Activated CD4-positive, alpha-beta T cell treated with anti-CD3 and anti-CD28 coated beads for 36 hours (primary cell): Measurements from ENCODE around the gene MCAM. TPM values are rescaled to one million over a fixed set of nuclear protein-coding genes. Genes with fewer than 3 reads are reported as not detected.
A peak's percentile ranks its signal among the peaks of the same experiment; 100 is the strongest.

ENCODE experiments used
- ATAC-seq: fragments of 200-7000 bp; cut with Tn5 transposase; one replicate; pipeline ENCODE4 v1.10.0; 2021; ENCODE audit warnings: mild to moderate bottlenecking, moderate library complexity
- CTCF ChIA-PET: fragments of 350-600 bp; sonication (Branson Sonifier 250); formaldehyde crosslinking; loops from one replicate; lab custom pipeline; 2021; ENCODE audit warnings: antibody characterized with exemption; lab: Charles Lee
- POLR2A ChIA-PET: fragments of 350-600 bp; sonication (Branson Sonifier 250); formaldehyde crosslinking; loops from one replicate; lab custom pipeline; 2021; ENCODE audit warnings: antibody characterized with exemption, inconsistent platforms; lab: Charles Lee
- DNase-seq: peaks from one replicate; pipeline ENCODE4 v3.0.0-alpha.2; 2020
- H3K27ac Mint-ChIP-seq: one replicate; pipeline ENCODE4 v1.8.0; 2021; ENCODE audit warnings: mixed read lengths
- H3K27me3 Mint-ChIP-seq: one replicate; pipeline ENCODE4 v1.8.0; 2021; ENCODE audit warnings: mixed read lengths
- H3K36me3 Mint-ChIP-seq: one replicate; pipeline ENCODE4 v1.8.0; 2021; ENCODE audit warnings: low read depth, mixed read lengths
- H3K4me1 Mint-ChIP-seq: one replicate; pipeline ENCODE4 v1.8.0; 2021; ENCODE audit warnings: mixed read lengths
- H3K4me3 Mint-ChIP-seq: one replicate; pipeline ENCODE4 v1.8.0; 2021; ENCODE audit warnings: mild to moderate bottlenecking, moderate library complexity, mixed read lengths
- H3K9me3 Mint-ChIP-seq: one replicate; pipeline ENCODE4 v1.8.0; 2021; ENCODE audit warnings: low read depth, mixed read lengths
- intact Hi-C, 2 experiments: fragments of 100-400 bp; cut with DNase I in 1 of 2; cut with micrococcal nuclease in 1 of 2; formaldehyde crosslinking; loops; one replicate each; pipeline versions ENCODE4 v1.14.2 to v1.15.1; 2022 to 2024; cut with DNase I, micrococcal nuclease
- total RNA-seq, 2 experiments: library from RNA; stranded (reverse); gene quantifications; one replicate each; pipeline ENCODE4 v1.2.3, GENCODE V29; 2021

The MCAM gene
- total RNA-seq, 2 experiments from 2014 or later, result 6.8 to 6.9 TPM

DNA sequence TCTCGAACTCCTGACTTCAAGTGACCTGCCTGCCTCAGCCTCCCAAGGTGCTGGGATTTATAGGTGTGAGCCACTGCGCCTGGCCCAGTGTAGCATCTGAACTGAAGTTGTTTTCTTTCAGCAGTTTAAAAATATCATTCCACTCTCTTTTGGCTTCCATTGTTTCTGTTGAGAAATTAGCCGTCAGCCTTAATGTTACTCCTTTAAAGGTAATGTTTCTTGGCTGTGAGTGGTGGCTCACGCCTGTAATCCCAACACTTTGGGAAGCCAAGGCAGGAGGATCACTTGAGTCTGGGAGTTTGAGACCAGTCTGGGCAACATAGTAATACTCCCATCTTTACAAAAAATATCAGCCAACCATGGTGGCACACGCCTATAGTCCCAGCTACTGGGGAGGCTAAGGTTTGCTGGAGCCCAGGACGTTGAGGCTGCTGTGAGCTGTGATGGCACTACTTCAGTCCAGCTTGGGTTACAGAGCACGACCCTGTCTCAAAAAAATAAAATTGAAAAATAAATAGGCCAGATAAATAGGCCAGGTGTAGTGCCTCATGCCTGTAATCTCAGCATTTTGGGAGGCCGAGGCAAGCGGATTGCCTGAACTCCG is 25.9 kb downstream of the MCAM start:
- ChIA-PET POLR2A (interaction anchor here (0.6 kb wide), 1 partner anchor 21 kb away, joined by 3 read pairs; no protein-coding TSS in a partner anchor), CTCF (interaction anchor here (0.6 to 1.3 kb wide), 3 partner anchors 8 to 543 kb away, joined by 3 to 4 read pairs (median 3); no protein-coding TSS in a partner anchor)
- ATAC-seq, result no peak
- Mint-ChIP-seq H3K27ac (no peak overlapping the region), H3K27me3 (no peaks in the 10 kb centered on the region), H3K4me3 (no peak overlapping the region), H3K4me1 (no peaks in the 10 kb centered on the region), H3K36me3 (peaks cover 18% of the 10 kb centered on the region), H3K9me3 (no peaks in the 10 kb centered on the region)
- DNase-seq, result no peak
- intact Hi-C loops, result no loop called here

DNA sequence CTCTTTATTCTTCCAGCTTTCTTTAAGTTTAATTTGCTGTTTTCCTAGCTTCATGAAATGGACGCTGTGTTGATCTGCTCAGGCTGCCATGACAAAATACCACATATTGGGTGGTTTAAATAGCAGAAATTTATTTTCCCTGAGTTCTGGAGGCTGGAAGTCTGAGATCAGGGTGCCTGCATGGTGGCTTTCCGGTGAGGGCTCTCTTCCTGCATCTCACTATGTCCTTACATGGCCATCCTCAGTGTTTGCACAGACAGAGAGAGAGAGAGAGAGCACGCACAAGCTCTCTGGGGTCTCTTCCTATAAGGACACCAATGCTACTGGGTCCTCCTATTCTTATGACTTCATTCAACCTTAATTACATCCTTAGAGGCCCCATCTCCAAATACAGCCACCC is 28.7 kb downstream of the MCAM start:
- CTCF ChIA-PET, result interaction anchor here (0.7 to 1.5 kb wide), 6 partner anchors 19 to 67 kb away, joined by 3 to 5 read pairs (median 4); no protein-coding TSS in a partner anchor
- H3K4me1 Mint-ChIP-seq, result peaks cover 9% of the 10 kb centered on the region

DNA sequence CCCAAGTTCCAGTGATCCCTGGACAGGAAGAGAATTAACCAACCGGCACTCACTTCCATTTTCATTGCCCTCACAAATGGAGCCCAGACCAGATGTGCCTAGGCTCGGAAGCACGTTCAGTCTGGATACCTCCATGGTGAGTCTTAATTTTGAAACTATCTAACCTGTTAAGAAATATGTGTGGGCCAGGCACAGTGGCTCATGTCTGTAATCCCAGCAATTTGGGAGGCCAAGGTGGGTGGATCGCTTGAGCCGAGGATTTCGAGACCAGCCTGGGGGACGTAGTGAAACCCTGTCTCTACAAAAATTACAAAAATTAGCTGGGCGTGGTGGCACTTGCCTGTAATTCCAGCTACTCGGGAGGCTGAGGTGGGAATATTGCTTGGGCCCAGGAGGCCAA is 31.5 kb downstream of the MCAM start:
- ChIA-PET POLR2A (no interaction called here), CTCF (interaction anchor here (0.6 to 1.6 kb wide), 6 partner anchors 18 to 116 kb away, joined by 3 to 8 read pairs (median 3); no protein-coding TSS in a partner anchor)
- Mint-ChIP-seq H3K36me3 (peaks cover 21% of the 10 kb centered on the region), H3K4me3 (no peak overlapping the region), H3K4me1 (peaks cover 19% of the 10 kb centered on the region), H3K27me3 (no peaks in the 10 kb centered on the region), H3K9me3 (no peaks in the 10 kb centered on the region), H3K27ac (no peak overlapping the region)
- DNase-seq (no peak), ATAC-seq (no peak)
- intact Hi-C loops, result loop anchor here in 1 of 2 experiments (2.0 kb wide), 1 partner anchor 89 kb away; no protein-coding TSS in a partner anchor

More for the DNA sequence above, 28.7 kb downstream of the MCAM start:
- H3K4me3 Mint-ChIP-seq, result no peak overlapping the region
- no peak overlapping the region for H3K27ac Mint-ChIP-seq
- H3K27me3 Mint-ChIP-seq, result no peaks in the 10 kb centered on the region
- H3K36me3 Mint-ChIP-seq, result peaks cover 27% of the 10 kb centered on the region
- intact Hi-C loops, result no loop called here
- POLR2A ChIA-PET, result interaction anchor here (0.6 kb wide), 1 partner anchor 59 kb away, joined by 7 read pairs; no protein-coding TSS in a partner anchor
- no peak for DNase-seq
- no peaks in the 10 kb centered on the region for H3K9me3 Mint-ChIP-seq
- ATAC-seq, result no peak

DNA sequence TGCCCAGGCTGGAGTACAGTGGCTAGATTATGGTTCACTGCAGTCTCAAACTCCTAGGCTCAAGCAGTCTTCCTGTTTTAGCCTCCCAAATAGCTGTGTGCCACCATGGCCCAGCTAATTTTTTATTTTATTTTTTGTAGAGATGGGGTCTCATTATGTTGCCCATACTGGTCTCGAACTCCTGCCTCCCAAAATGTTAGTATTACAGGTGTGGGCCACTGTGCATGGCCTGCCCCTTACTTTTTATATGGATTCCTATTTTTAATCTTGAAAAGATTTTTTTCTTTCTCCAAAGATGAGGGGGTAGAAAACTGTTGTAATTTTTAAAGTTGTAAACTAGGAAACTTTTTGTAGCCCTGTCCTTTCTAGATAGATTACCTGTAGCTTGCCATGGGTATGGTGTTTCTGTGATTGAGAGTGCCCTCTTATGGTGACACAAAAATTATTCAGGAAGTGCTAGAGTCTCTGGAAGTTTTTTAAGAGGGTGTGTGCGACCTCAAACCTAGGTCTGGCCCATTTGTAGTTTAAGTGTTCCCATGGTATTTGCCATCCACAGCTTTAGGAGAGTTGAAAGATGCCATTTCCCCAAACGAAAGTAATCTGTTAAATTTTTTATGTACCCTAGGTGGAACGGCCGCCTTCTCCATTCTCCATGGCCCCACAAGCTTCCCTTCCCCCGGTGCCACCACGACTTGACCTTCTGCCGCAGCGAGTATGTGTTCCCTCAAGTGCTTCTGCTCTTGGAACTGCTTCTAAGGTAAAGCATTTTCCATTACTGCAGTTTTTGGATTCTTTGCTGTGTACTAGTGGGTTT is 32.4 kb downstream of the MCAM start:
- ChIA-PET POLR2A (no interaction called here), CTCF (interaction anchor here (0.6 to 4.5 kb wide), 25 partner anchors 10 to 227 kb away, joined by 3 to 30 read pairs (median 4); partner anchors contain the start of gene CBL)
- H3K4me3 Mint-ChIP-seq, result no peak overlapping the region
- DNase-seq (no peak), ATAC-seq (peak; percentile 94)
- H3K27ac Mint-ChIP-seq, result peak overlapping the region; percentile 47
- H3K27me3 Mint-ChIP-seq, result no peaks in the 10 kb centered on the region
- intact Hi-C loops, result loop anchor here (1.0 to 5.0 kb wide), 5 partner anchors 77 to 157 kb away; partner anchors contain the start of genes CBL (in 1 of the 2) and NLRX1 (in 1 of the 2)
- peaks cover 21% of the 10 kb centered on the region for H3K36me3 Mint-ChIP-seq
- no peaks in the 10 kb centered on the region for H3K9me3 Mint-ChIP-seq
- peaks cover 19% of the 10 kb centered on the region for H3K4me1 Mint-ChIP-seq

DNA sequence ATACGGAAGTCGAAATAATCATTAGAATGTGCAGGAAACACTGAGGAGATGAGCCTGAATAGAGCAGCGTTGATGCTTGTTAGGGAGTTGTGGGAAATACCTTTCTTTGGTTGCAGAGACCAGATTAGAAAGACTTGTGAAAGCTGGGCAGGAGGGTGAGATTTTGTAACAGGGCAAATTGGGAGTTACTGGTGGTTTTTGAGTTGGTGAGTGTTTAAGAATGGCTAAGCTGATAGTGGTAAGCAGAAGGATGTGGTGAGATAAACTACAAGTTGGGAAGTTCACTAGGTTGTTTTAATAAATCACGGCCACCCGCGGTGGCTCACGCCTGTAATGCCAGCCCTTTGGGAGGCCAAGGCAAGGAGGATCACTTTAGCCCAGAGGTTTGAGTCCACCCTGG is 34.4 kb downstream of the MCAM start:
- intact Hi-C loops, result loop anchor here in 1 of 2 experiments (5.0 kb wide), 1 partner anchor 155 kb away; no protein-coding TSS in a partner anchor
- no peak overlapping the region for H3K27ac Mint-ChIP-seq
- DNase-seq, result no peak
- peaks cover 28% of the 10 kb centered on the region for H3K36me3 Mint-ChIP-seq
- CTCF ChIA-PET, result interaction anchor here (0.6 to 4.5 kb wide), 10 partner anchors 9 to 86 kb away, joined by 3 to 30 read pairs (median 4); partner anchors contain the start of gene CBL
- no peaks in the 10 kb centered on the region for H3K27me3 Mint-ChIP-seq
- no peaks in the 10 kb centered on the region for H3K9me3 Mint-ChIP-seq
- H3K4me3 Mint-ChIP-seq, result no peak overlapping the region
- peaks cover 19% of the 10 kb centered on the region for H3K4me1 Mint-ChIP-seq
- ATAC-seq, result no peak
- POLR2A ChIA-PET, result interaction anchor here (0.6 to 0.7 kb wide), 2 partner anchors 180 to 539 kb away, joined by 3 to 11 read pairs; no protein-coding TSS in a partner anchor

DNA sequence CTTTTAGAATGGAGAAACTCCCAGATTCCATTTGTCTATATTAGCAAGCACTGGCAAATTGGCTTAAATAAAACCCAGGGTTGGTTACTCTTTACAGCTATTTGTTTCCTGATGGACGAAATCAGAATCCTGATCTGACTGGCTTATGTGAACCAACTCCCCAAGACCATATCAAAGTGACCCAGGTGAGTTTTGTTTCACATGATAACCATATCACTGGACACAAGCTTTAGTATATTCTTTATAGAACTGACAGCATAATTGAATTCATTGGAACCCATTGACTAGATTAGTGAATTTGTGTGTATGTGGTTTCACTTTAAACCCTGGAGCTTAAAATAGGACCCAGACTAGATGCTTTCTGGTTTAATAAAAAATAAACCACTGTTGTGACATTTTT is 39.3 kb downstream of the MCAM start:
- H3K27ac Mint-ChIP-seq, result no peak overlapping the region
- H3K4me1 Mint-ChIP-seq, result peaks cover 10% of the 10 kb centered on the region
- DNase-seq (no peak), ATAC-seq (no peak)
- intact Hi-C loops, result no loop called here
- no peak overlapping the region for H3K4me3 Mint-ChIP-seq
- H3K36me3 Mint-ChIP-seq, result peaks cover 34% of the 10 kb centered on the region
- POLR2A ChIA-PET, result interaction anchor here (0.6 kb wide), 1 partner anchor 68 kb away, joined by 3 read pairs; no protein-coding TSS in a partner anchor
- no peaks in the 10 kb centered on the region for H3K9me3 Mint-ChIP-seq
- no peaks in the 10 kb centered on the region for H3K27me3 Mint-ChIP-seq
- CTCF ChIA-PET, result interaction anchor here (0.6 to 2.7 kb wide), 8 partner anchors 10 to 1346 kb away, joined by 3 to 10 read pairs (median 4); no protein-coding TSS in a partner anchor

DNA sequence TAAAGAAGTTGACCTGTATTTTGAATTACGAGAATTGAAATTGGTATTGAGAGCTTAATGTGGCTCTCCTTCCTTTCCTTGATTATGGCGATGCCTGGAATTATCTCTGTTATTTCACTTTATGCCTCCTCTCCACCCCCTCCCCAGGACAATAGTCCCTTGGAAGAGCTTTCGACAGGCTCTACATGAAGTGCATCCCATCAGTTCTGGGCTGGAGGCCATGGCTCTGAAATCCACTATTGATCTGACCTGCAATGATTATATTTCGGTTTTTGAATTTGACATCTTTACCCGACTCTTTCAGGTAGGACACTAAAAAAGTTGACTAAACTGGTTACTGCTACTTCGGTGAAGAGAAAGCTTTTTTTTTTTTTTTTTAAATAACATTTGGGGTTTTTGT is 43.2 kb downstream of the MCAM start:
- CTCF ChIA-PET, result interaction anchor here (0.7 to 1.9 kb wide), 9 partner anchors 9 to 897 kb away, joined by 3 to 6 read pairs (median 4); partner anchors contain the start of gene CBL
- Mint-ChIP-seq H3K4me3 (no peak overlapping the region), H3K4me1 (peaks cover 16% of the 10 kb centered on the region), H3K27me3 (no peaks in the 10 kb centered on the region), H3K36me3 (peaks cover 28% of the 10 kb centered on the region), H3K9me3 (no peaks in the 10 kb centered on the region), H3K27ac (no peak overlapping the region)
- intact Hi-C loops, result no loop called here
- no peak for DNase-seq
- POLR2A ChIA-PET, result no interaction called here
- no peak for ATAC-seq

DNA sequence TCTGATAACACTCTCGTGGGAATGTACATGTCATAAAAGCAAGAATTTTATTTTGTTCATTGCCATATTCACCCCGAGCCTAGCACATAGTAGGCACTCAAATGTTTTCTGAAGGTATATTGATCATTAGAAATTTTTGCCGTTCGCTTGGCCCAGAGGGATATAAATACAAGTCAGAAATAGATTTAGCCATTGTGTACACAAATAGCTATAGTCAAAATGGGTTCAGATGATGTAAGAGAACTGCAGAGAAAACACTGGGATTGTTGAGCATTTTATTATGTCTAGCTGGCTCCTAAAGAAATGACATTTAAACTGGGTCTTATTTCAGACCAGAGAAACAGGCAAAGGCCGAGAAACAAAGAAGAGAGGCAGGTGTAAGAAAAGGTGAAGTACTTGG is 49.3 kb downstream of the MCAM start:
- H3K27ac Mint-ChIP-seq, result peak overlapping the region; percentile 87
- POLR2A ChIA-PET, result no interaction called here

DNA sequence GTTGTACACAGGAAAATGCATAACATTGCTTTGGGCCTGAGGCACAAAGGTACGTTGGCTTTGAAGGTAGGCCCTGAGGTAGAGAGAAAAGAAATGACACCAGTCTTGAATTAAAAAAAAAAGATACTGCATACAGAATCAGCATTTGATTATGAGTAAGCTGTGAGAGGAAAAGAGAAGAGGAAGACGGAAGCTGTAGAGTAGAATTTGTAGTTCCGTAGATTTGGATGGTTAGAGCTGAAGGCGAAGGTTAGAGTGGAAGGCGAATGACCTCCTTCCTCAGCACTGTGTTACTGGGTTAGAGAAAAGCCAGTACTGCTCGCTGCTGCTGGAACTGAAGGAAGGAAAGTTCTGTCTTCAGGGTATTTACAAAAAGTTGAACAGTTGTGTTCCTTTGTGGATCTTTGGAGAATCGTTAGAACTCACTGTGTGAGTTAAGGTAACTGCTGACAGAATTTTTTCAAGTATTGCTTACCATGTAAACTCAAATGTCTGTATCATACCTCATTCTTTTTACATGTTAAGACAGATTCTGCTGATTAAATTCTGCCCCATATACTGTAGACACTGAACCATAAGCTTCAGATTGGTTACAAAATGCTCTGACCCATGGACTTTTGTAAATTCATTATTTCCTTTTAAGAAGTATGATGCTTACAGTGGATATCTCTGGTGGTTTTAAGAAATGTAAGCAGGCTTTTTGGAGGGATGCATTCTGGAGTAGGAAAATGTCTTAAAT is 50.2 kb downstream of the MCAM start:
- ChIA-PET POLR2A (no interaction called here), CTCF (interaction anchor here (0.5 to 2.2 kb wide), 11 partner anchors 8 to 324 kb away, joined by 3 to 8 read pairs (median 4); partner anchors contain the start of gene CBL)
- peak overlapping the region; percentile 87 for H3K27ac Mint-ChIP-seq
- no peaks in the 10 kb centered on the region for H3K9me3 Mint-ChIP-seq
- H3K4me1 Mint-ChIP-seq, result peaks cover 53% of the 10 kb centered on the region
- peak; percentile 45 for ATAC-seq
- no peak for DNase-seq
- H3K36me3 Mint-ChIP-seq, result peaks cover 5% of the 10 kb centered on the region
- intact Hi-C loops, result loop anchor here in 1 of 2 experiments (5.0 kb wide), 1 partner anchor 59 kb away; the partner anchor contains the start of gene CBL
- no peaks in the 10 kb centered on the region for H3K27me3 Mint-ChIP-seq
- H3K4me3 Mint-ChIP-seq, result peak overlapping the region; percentile 32

More for the DNA sequence above, 49.3 kb downstream of the MCAM start:
- H3K4me1 Mint-ChIP-seq, result peaks cover 59% of the 10 kb centered on the region
- no peak for ATAC-seq
- DNase-seq, result no peak
- H3K36me3 Mint-ChIP-seq, result peaks cover 5% of the 10 kb centered on the region
- CTCF ChIA-PET, result interaction anchor here (0.7 to 2.2 kb wide), 10 partner anchors 10 to 84 kb away, joined by 3 to 7 read pairs (median 5); no protein-coding TSS in a partner anchor
- H3K27me3 Mint-ChIP-seq, result no peaks in the 10 kb centered on the region
- H3K9me3 Mint-ChIP-seq, result no peaks in the 10 kb centered on the region
- intact Hi-C loops, result loop anchor here in 1 of 2 experiments (5.0 kb wide), 1 partner anchor 60 kb away; the partner anchor contains the start of gene CBL
- no peak overlapping the region for H3K4me3 Mint-ChIP-seq

DNA sequence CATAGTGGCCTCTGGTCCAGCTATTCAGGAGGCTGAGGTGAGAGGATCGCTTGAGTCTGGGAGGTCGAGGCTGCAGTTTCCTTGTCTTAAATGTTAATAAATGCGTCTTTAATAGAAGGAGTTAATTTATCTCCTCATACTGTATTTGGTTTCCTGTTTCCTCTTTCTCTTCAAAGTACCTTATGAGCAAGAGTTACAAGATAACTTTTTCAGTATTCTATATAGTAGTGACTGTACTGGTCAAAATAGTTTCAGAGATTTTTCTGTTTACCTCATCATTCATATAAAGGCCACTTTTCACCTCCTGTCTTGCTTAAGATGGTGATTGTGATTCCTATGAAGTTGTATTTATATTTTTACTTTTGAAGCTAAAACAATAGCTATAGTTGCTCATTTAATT is 50.9 kb downstream of the MCAM start:
- intact Hi-C loops, result loop anchor here in 1 of 2 experiments (5.0 kb wide), 1 partner anchor 59 kb away; the partner anchor contains the start of gene CBL

More for the DNA sequence above, 50.9 kb downstream of the MCAM start:
- H3K36me3 Mint-ChIP-seq, result peaks cover 2% of the 10 kb centered on the region
- H3K27me3 Mint-ChIP-seq, result no peaks in the 10 kb centered on the region
- H3K4me1 Mint-ChIP-seq, result peaks cover 53% of the 10 kb centered on the region
- H3K27ac Mint-ChIP-seq, result peak overlapping the region; percentile 87
- H3K9me3 Mint-ChIP-seq, result no peaks in the 10 kb centered on the region
- CTCF ChIA-PET, result interaction anchor here (0.5 to 2.2 kb wide), 8 partner anchors 9 to 71 kb away, joined by 3 to 8 read pairs (median 4); partner anchors contain the start of gene CBL
- POLR2A ChIA-PET, result no interaction called here
- H3K4me3 Mint-ChIP-seq, result peak overlapping the region; percentile 32
- ATAC-seq (peak; percentile 21), DNase-seq (no peak)
